22Rv1 (cell line): ENCODE measurements around the gene HOXA9.

Source experiments
- H3K27ac ChIP-seq: fragments of 450-650 bp; 2 replicates; pipeline ENCODE4 v1.5.1; 2017
- ZFX ChIP-seq: fragments of 450-650 bp; IDR thresholded peaks from 2 replicates; pipeline ENCODE4 v1.6.1; 2017; ENCODE audit warnings: antibody characterized with exemption, borderline replicate concordance
- TF ChIP-seq, protein P1 (sequence below): fragments of 450-650 bp; IDR thresholded peaks from 2 replicates; pipeline ENCODE4 v1.5.1; 2017; ENCODE audit warnings: mild to moderate bottlenecking

HOXA9 gene

DNA sequence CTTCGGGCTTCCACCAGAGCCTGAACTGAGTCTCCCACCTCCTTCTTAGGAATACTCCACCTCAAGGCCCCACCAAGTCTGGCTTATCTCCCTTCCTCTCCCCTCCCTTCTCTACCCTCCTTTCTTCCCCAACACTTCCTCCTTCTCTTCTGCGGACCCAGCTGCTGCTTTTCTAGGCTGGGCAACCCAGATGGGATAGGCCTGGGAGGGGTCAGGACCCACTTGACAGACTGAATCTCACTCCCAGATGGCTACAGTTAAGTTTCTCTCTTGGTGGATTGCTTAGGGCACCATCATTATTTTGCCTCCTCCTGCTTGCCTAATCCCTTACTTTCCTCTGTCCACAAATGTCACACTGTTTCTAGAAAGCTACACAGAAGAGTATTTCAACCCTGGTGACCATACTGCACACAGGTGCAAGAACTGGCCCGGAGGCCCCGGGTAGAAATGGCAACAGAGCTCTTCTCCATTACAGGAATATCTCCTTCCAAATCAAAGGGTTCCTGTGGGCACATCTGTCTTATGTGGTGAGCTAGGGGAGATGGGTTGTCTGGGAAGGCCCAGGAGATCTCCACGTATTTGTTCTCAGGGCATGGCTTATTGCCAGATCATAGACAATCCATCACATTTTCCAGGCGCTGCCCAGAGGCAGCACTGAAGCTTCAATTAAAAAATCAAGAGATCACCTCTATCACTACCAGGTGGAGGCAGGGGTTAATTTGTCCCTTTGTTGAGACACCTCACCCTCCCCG, 24.8 kb upstream of the HOXA9 start:
- H3K27ac ChIP-seq: no peak overlapping the region
- no peak for TF ChIP-seq ZFX
- TF ChIP-seq, protein P1, sequence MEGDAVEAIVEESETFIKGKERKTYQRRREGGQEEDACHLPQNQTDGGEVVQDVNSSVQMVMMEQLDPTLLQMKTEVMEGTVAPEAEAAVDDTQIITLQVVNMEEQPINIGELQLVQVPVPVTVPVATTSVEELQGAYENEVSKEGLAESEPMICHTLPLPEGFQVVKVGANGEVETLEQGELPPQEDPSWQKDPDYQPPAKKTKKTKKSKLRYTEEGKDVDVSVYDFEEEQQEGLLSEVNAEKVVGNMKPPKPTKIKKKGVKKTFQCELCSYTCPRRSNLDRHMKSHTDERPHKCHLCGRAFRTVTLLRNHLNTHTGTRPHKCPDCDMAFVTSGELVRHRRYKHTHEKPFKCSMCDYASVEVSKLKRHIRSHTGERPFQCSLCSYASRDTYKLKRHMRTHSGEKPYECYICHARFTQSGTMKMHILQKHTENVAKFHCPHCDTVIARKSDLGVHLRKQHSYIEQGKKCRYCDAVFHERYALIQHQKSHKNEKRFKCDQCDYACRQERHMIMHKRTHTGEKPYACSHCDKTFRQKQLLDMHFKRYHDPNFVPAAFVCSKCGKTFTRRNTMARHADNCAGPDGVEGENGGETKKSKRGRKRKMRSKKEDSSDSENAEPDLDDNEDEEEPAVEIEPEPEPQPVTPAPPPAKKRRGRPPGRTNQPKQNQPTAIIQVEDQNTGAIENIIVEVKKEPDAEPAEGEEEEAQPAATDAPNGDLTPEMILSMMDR: no peak

GRCh38 chr7:27189295-27189996, 24.1 kb upstream of the HOXA9 start:
- TF ChIP-seq, protein P1: no peak
- no peak for TF ChIP-seq ZFX
- no peak overlapping the region for H3K27ac ChIP-seq

- TF ChIP-seq, protein P1: no peak
- no peak for TF ChIP-seq ZFX
- H3K27ac ChIP-seq: no peak overlapping the region
Observed at GRCh38 chr7:27188386-27189294, 23.3 kb upstream of the HOXA9 start.

- TF ChIP-seq, protein P1: no peak
- TF ChIP-seq ZFX: no peak
- H3K27ac ChIP-seq: no peak overlapping the region
Observed at GRCh38 chr7:27187475-27188385, 22.4 kb upstream of the HOXA9 start.

GRCh38 chr7:27186668-27187474, 21.5 kb upstream of the HOXA9 start:
- no peak overlapping the region for H3K27ac ChIP-seq

More at GRCh38 chr7:27186668-27187474, 21.5 kb upstream of the HOXA9 start:
- TF ChIP-seq ZFX: no peak
- TF ChIP-seq, protein P1: no peak
